ENCODE measurements around the gene STAT3.

- TF ChIP-seq CTCF (IDR thresholded peaks at IDR 0.05) (no peak), POLR2A (IDR thresholded peaks at IDR 0.05) (no peak)
These were observed 21.5 kb upstream of the STAT3 start for GRCh38 chr17:42409523-42410318.
